ENCODE results near the gene INPP5D.

The INPP5D gene

DNA sequence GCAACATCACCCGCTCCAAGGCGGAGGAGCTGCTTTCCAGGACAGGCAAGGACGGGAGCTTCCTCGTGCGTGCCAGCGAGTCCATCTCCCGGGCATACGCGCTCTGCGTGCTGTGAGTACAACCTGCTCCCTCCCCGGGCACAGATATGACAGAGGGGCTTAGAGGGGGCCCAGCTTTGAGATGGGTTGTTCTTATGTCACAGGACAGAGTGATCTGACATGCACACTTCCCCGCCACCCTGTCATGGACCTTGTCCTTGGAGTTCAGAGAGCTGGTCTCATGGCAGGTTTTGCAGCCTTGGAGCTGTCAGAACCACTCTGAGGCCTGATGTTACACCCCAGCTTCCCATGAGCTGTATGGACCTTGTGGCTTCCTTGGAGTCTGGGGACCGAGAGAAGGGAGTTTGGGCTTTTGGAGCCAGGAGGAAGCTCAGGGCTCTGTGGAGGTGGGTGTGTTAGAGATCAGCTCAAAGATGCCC is 398 bp downstream of the INPP5D start:
- no peak overlapping the region for H3K27ac ChIP-seq
- H3K4me3 ChIP-seq (ENCODE audit: low read depth, low read length), result no peak overlapping the region
- no peaks in the 10 kb centered on the region for H3K36me3 ChIP-seq
- no peak for DNase-seq
- TF ChIP-seq, protein P1, sequence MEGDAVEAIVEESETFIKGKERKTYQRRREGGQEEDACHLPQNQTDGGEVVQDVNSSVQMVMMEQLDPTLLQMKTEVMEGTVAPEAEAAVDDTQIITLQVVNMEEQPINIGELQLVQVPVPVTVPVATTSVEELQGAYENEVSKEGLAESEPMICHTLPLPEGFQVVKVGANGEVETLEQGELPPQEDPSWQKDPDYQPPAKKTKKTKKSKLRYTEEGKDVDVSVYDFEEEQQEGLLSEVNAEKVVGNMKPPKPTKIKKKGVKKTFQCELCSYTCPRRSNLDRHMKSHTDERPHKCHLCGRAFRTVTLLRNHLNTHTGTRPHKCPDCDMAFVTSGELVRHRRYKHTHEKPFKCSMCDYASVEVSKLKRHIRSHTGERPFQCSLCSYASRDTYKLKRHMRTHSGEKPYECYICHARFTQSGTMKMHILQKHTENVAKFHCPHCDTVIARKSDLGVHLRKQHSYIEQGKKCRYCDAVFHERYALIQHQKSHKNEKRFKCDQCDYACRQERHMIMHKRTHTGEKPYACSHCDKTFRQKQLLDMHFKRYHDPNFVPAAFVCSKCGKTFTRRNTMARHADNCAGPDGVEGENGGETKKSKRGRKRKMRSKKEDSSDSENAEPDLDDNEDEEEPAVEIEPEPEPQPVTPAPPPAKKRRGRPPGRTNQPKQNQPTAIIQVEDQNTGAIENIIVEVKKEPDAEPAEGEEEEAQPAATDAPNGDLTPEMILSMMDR (IDR thresholded peaks at IDR 0.05; ENCODE audit: low read depth, low read length), result no peak
- no peaks in the 10 kb centered on the region for H3K9me3 ChIP-seq (ENCODE audit: severe bottlenecking)
- no peaks in the 10 kb centered on the region for H3K27me3 ChIP-seq (ENCODE audit: insufficient read depth, low read depth, severe bottlenecking)

DNA sequence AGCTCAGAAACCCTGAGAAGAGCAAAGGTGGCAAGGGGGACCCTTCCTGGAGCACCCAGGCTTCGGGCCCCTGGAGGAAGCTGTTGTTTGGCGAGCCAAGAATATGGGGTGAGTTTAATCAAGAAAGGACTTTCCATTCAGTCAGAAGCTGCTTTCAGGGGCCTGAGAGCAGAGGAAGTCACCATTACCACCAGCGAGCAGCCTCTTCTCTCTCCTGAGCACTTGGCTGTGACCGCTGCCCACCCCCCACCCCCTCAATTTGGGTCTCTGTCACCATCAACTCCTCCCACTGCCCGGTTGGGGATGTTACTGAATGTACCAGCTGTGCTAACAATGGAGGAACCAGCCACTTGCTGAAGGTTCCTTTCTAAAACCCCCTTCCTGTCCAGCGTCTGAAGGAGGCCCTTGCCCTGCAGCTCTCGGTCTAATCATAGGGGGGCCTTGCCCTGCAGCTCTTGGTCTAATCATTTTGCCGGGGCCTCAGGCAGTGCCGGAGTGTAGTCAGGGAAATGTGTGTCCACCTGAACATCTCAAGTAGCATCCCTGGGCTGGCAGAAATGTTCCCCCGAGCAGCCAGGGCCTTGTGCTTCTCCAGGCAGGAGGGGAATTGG is 943 bp downstream of the INPP5D start:
- Histone ChIP-seq H3K4me3 (ENCODE audit: low read depth, low read length) (no peak overlapping the region), H3K36me3 (no peaks in the 10 kb centered on the region), H3K9me3 (ENCODE audit: severe bottlenecking) (no peaks in the 10 kb centered on the region), H3K27ac (no peak overlapping the region), H3K27me3 (ENCODE audit: insufficient read depth, low read depth, severe bottlenecking) (no peaks in the 10 kb centered on the region)
- DNase-seq, result no peak
- TF ChIP-seq, protein P1 (IDR thresholded peaks at IDR 0.05; ENCODE audit: low read depth, low read length), result no peak

DNA sequence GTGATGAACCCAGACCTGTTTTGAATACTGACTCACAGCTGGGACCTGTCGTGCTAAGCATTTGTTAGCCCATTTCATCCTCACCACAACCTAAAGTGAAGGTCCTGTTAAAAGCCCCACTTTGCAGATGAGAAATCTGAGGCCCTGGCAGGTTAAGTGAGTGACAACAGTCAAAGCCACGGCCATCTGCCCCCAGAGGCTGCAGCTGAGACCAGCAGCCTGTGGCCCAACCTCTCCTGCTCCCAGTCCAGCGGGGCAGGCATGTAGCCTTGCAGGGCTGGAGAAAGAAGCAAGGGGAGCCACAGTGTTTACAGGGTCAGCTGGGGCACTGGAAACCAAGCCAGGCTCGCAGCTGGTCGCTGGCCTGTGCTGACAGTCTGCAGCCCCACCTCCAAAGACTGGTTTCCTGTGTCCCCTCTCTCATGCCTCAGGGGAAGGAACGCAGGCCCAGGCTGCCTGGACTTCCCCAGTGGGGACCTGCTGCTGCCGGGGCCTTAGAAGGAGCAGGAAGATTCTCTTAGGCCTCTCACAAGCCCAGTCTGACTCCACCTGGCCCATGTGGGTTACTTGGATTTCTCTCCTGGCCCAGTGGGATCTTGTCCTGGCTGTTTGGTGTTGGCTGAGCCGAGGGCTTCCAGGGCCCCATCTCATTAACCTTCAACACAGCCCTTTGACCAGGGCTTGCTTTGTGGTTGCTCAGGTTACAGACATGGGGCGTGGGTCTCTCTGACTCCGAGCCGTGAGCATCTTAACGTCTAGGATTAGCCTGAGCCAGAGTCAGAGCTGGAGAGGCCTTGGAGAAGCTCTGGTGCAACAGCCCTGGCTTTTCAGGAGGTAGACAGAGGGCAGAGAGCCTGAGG is 1.7 kb downstream of the INPP5D start:
- Histone ChIP-seq H3K4me3 (ENCODE audit: low read depth, low read length) (no peak overlapping the region), H3K27ac (peak overlapping the region; percentile 24; the same call in 1 of the 2 replicates), H3K36me3 (no peaks in the 10 kb centered on the region), H3K9me3 (ENCODE audit: severe bottlenecking) (no peaks in the 10 kb centered on the region), H3K27me3 (ENCODE audit: insufficient read depth, low read depth, severe bottlenecking) (no peaks in the 10 kb centered on the region)
- TF ChIP-seq, protein P1 (IDR thresholded peaks at IDR 0.05; ENCODE audit: low read depth, low read length), result peak; percentile 25; the same call in 1 of the 2 replicates
- DNase-seq, result peak; percentile 33

DNA sequence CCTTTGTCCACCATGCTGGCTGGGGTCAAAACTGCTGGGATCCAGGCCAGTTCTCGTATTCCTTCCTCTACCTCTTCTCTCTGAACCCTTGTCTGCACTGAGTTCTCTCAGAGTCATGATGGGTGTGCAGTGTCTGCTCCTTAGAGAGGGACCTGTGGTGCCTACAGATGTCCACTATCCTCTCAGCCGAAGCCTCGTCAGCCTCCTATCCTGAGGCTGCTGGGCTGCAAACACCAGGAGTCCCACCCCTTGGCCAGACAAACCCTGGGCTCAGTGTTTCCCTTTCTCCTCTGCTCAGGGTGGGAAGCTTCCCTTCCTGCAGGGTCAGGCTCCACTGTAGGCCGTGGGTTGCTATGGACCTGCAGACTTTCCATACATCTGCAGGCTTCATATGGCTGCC is 2.3 kb downstream of the INPP5D start:
- DNase-seq, result no peak
- no peak overlapping the region for H3K4me3 ChIP-seq (ENCODE audit: low read depth, low read length)
- H3K9me3 ChIP-seq (ENCODE audit: severe bottlenecking), result no peaks in the 10 kb centered on the region
- TF ChIP-seq, protein P1 (IDR thresholded peaks at IDR 0.05; ENCODE audit: low read depth, low read length), result no peak
- no peaks in the 10 kb centered on the region for H3K36me3 ChIP-seq
- peak overlapping the region; percentile 24; the same call in 1 of the 2 replicates for H3K27ac ChIP-seq
- H3K27me3 ChIP-seq (ENCODE audit: insufficient read depth, low read depth, severe bottlenecking), result no peaks in the 10 kb centered on the region

DNA sequence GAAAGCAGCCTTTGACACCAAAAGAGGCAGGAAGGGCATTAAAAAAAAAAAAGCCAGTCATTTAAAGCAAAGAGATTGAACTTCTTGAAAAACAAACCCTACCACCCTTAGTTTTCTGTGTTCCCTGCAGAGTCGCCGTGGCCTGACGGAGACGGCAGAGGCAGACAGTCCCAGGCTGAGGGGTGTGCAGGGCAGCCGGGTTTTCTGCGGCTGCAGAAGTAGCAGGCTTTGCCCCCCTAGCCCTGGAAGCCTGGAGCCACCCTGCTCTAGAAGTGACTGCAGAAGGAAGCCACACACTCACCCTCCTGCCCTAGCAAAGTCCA is 2.8 kb downstream of the INPP5D start:
- Histone ChIP-seq H3K9me3 (ENCODE audit: severe bottlenecking) (no peaks in the 10 kb centered on the region), H3K4me3 (ENCODE audit: low read depth, low read length) (no peak overlapping the region), H3K27me3 (ENCODE audit: insufficient read depth, low read depth, severe bottlenecking) (no peaks in the 10 kb centered on the region), H3K27ac (no peak overlapping the region), H3K36me3 (no peaks in the 10 kb centered on the region)
- DNase-seq, result no peak
- TF ChIP-seq, protein P1 (IDR thresholded peaks at IDR 0.05; ENCODE audit: low read depth, low read length), result no peak

All from WERI-Rb-1 (cell line).